HepG2 (cell line): ENCODE measurements around the gene MRPL20. TPM values are rescaled to one million over a fixed set of nuclear protein-coding genes. Genes with fewer than 3 reads are reported as not detected.

ENCODE experiments used
- CBX2 ChIP-seq, 2 experiments: fragments of 200-600 bp in 1 of 2; sonication (generic); formaldehyde crosslinking in 1 of 2; IDR thresholded peaks; 2 replicates each; pipeline versions ENCODE4 v1.7.0 to v1.8.1; 2018 to 2022; ENCODE audit warnings: low read depth in 2 of 2, low read length in 1 of 2, mild to moderate bottlenecking in 1 of 2, missing genetic modification reagents in 1 of 2
- FIP1L1 ChIP-seq: fragments of 200-400 bp; formaldehyde crosslinking; IDR thresholded peaks from 2 replicates; pipeline ENCODE4 v1.6.1; 2018; ENCODE audit warnings: low read depth, mild to moderate bottlenecking, low read length, moderate library complexity, borderline replicate concordance; ENCODE audit not compliant: insufficient read depth
- GFI1 ChIP-seq: sonication (generic); formaldehyde crosslinking; IDR thresholded peaks from 2 replicates; pipeline ENCODE4 v1.5.0; 2020; ENCODE audit warnings: missing genetic modification reagents, mild to moderate bottlenecking, borderline replicate concordance
- NRL ChIP-seq: sonication (generic); formaldehyde crosslinking; IDR thresholded peaks from 2 replicates; pipeline ENCODE4 v1.5.0; 2020; ENCODE audit warnings: missing genetic modification reagents, mild to moderate bottlenecking, moderate library complexity, borderline replicate concordance
- PHF21A ChIP-seq: sonication (generic); formaldehyde crosslinking; IDR thresholded peaks from 2 replicates; pipeline ENCODE4 v1.5.0; 2020; ENCODE audit warnings: mild to moderate bottlenecking, missing genetic modification reagents
- SYNCRIP ChIP-seq: fragments of 200-400 bp; formaldehyde crosslinking; IDR thresholded peaks from 2 replicates; pipeline ENCODE4 v1.6.1; 2018; ENCODE audit warnings: mild to moderate bottlenecking, low read depth, low read length; ENCODE audit not compliant: insufficient read depth
- ZBTB21 ChIP-seq: sonication (generic); formaldehyde crosslinking; IDR thresholded peaks from 2 replicates; pipeline ENCODE4 v1.4.0; 2020; ENCODE audit warnings: missing genetic modification reagents
- ZC3H13 ChIP-seq: sonication (generic); formaldehyde crosslinking; IDR thresholded peaks from 2 replicates; pipeline ENCODE4 v1.8.1; 2023; ENCODE audit warnings: mild to moderate bottlenecking, missing genetic modification reagents, moderate library complexity
- ZFP36 ChIP-seq: fragments of 150-350 bp; IDR thresholded peaks from 2 replicates; pipeline ENCODE4 v1.6.1; 2018; ENCODE audit warnings: borderline replicate concordance, low read length, low read depth; ENCODE audit not compliant: partially characterized antibody
- ZNF24 ChIP-seq: fragments of 450-650 bp; IDR thresholded peaks from 2 replicates; pipeline ENCODE4 v1.6.1; 2017; ENCODE audit warnings: antibody characterized with exemption, mild to moderate bottlenecking
- ZNF296 ChIP-seq: sonication (generic); formaldehyde crosslinking; conservative IDR thresholded peaks from 2 replicates; pipeline ENCODE4 v1.5.0; 2020; ENCODE audit warnings: mild to moderate bottlenecking, missing genetic modification reagents
- ZNF468 ChIP-seq: sonication (generic); formaldehyde crosslinking; IDR thresholded peaks from 2 replicates; pipeline ENCODE4 v1.8.0; 2022; ENCODE audit warnings: mild to moderate bottlenecking, moderate library complexity, missing genetic modification reagents
- ZNF670 ChIP-seq: sonication (generic); formaldehyde crosslinking; IDR thresholded peaks from 2 replicates; pipeline ENCODE4 v1.8.0; 2022; ENCODE audit warnings: mild to moderate bottlenecking, missing genetic modification reagents, borderline replicate concordance
- polyA plus RNA-seq, 8 experiments: library from polyadenylated mRNA; depleted of rRNA in 3 of 8; stranded (reverse) in 7 of 8; unstranded in 1 of 8; fragments of >200 nt; fragmentation: Illumina TruSeq in 4 of 8; extraction: Trizol in 4 of 8; gene quantifications; 2 replicates each; pipeline versions ENCODE4 v1.2.1 to v1.2.3, GENCODE V29; 2011 to 2016; ENCODE audit warnings: low read depth in 4 of 8, missing spikeins in 1 of 8, mixed read lengths in 1 of 8; ENCODE audit not compliant: insufficient read depth in 1 of 8
- total RNA-seq, 5 experiments: library from RNA; depleted of rRNA; stranded (reverse); fragments of >200 nt; fragmentation: Illumina TruSeq; extraction: Trizol; gene quantifications; 2 replicates each; pipeline ENCODE4 v1.2.3, GENCODE V29; 2016; ENCODE audit warnings: low read depth in 1 of 5
- TF ChIP-seq, protein P1 (sequence below): IDR thresholded peaks from 2 replicates; pipeline ENCODE4 v1.6.1; 2016
- TF ChIP-seq, protein P2 (sequence below), 2 experiments: sonication (generic) in 1 of 2; formaldehyde crosslinking in 1 of 2; IDR thresholded peaks; 2 replicates each; pipeline versions ENCODE4 v1.5.1 to v1.6.1; 2011 to 2020; ENCODE audit warnings: borderline replicate concordance in 1 of 2, low read depth in 1 of 2, low read length in 1 of 2, mild to moderate bottlenecking in 1 of 2, missing genetic modification reagents in 1 of 2, moderate library complexity in 1 of 2
- TF ChIP-seq, protein P3 (sequence below): sonication (generic); formaldehyde crosslinking; IDR thresholded peaks from 2 replicates; pipeline ENCODE4 v1.5.0; 2020; ENCODE audit warnings: missing genetic modification reagents
- TF ChIP-seq, protein P4 (sequence below): sonication (generic); formaldehyde crosslinking; IDR thresholded peaks from 2 replicates; pipeline ENCODE4 v1.4.0; 2020; ENCODE audit warnings: mild to moderate bottlenecking, missing genetic modification reagents
- TF ChIP-seq, protein P5 (sequence below): IDR thresholded peaks from 2 replicates; pipeline ENCODE4 v1.6.1; 2016; ENCODE audit warnings: mild to moderate bottlenecking
- TF ChIP-seq, protein P6 (sequence below): sonication (generic); formaldehyde crosslinking; conservative IDR thresholded peaks from 2 replicates; pipeline ENCODE4 v1.8.0; 2022; ENCODE audit warnings: mild to moderate bottlenecking, moderate library complexity, missing genetic modification reagents

MRPL20 gene
- total and polyA plus RNA-seq, 2 of the 13 experiments (the other 11 are each of a cell fraction or from before 2014, with no cell fraction given): 59.2 to 127 TPM

DNA sequence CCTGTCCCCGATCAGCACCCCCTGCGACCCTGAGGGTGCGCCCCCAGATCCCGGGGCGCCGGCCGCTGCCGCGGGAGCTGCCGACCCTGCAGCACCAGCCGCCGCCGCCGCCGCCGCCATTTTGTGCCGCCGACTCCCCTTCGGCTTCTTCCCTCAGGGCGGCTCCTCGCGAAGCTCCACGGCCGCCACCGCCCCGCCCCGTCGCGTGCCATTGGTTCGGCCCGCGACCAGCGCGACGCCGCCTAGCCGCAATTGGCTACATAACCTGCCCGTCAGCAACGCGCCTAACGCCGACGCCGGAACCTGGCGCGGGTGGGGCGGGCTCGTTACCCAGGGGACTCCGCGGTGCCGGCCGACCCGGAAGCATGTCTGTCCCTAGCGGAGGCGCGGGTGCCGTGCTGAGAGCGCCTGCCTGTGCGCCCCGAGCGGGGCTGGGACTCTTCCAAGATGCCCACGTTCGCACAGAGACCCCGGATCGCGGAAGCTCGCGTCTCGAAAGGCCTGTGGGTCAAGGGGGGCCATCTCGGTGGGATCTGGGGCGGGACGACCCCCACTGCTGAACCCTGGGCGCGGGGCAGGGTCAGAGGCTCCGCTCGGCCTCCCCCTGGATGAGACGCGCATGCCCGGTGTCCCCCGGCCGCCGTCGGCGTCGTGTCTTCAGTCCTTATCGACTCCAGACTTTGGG, 7.8 kb downstream of the MRPL20 start, which contains the start of gene CCNL2 (continued):
- TF ChIP-seq, protein P1, sequence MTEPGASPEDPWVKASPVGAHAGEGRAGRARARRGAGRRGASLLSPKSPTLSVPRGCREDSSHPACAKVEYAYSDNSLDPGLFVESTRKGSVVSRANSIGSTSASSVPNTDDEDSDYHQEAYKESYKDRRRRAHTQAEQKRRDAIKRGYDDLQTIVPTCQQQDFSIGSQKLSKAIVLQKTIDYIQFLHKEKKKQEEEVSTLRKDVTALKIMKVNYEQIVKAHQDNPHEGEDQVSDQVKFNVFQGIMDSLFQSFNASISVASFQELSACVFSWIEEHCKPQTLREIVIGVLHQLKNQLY (CRISPR knock-in tag): no peak
- TF ChIP-seq, protein P2, sequence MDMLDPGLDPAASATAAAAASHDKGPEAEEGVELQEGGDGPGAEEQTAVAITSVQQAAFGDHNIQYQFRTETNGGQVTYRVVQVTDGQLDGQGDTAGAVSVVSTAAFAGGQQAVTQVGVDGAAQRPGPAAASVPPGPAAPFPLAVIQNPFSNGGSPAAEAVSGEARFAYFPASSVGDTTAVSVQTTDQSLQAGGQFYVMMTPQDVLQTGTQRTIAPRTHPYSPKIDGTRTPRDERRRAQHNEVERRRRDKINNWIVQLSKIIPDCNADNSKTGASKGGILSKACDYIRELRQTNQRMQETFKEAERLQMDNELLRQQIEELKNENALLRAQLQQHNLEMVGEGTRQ (IDR thresholded peaks at IDR 0.05; ENCODE audit: low read depth, low read length): no peak
- TF ChIP-seq, protein P2 (CRISPR knock-in tag; IDR thresholded peaks at IDR 0.05; ENCODE audit: borderline replicate concordance): no peak
- TF ChIP-seq GFI1 (peak; percentile 35; the same call in 1 of the 2 replicates), PHF21A (no peak), FIP1L1 (no peak), ZNF468 (CRISPR knock-in tag) (no peak), ZNF296 (CRISPR knock-in tag) (no peak), ZC3H13 (CRISPR knock-in tag) (peak; percentile 86), ZNF24 (no peak), ZBTB21 (CRISPR knock-in tag) (no peak), ZNF670 (CRISPR knock-in tag) (peak; percentile 48; the same call in 1 of the 2 replicates), NRL (CRISPR knock-in tag) (no peak; the same call in none of the 2 replicates), CBX2 (IDR thresholded peaks at IDR 0.05; ENCODE audit: low read depth, low read length) (no peak), CBX2 (CRISPR knock-in tag; IDR thresholded peaks at IDR 0.05; ENCODE audit: low read depth) (no peak), SYNCRIP (no peak), ZFP36 (no peak)
- TF ChIP-seq, protein P3, sequence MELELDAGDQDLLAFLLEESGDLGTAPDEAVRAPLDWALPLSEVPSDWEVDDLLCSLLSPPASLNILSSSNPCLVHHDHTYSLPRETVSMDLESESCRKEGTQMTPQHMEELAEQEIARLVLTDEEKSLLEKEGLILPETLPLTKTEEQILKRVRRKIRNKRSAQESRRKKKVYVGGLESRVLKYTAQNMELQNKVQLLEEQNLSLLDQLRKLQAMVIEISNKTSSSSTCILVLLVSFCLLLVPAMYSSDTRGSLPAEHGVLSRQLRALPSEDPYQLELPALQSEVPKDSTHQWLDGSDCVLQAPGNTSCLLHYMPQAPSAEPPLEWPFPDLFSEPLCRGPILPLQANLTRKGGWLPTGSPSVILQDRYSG (CRISPR knock-in tag): no peak; the same call in 1 of the 2 replicates
- TF ChIP-seq, protein P4, sequence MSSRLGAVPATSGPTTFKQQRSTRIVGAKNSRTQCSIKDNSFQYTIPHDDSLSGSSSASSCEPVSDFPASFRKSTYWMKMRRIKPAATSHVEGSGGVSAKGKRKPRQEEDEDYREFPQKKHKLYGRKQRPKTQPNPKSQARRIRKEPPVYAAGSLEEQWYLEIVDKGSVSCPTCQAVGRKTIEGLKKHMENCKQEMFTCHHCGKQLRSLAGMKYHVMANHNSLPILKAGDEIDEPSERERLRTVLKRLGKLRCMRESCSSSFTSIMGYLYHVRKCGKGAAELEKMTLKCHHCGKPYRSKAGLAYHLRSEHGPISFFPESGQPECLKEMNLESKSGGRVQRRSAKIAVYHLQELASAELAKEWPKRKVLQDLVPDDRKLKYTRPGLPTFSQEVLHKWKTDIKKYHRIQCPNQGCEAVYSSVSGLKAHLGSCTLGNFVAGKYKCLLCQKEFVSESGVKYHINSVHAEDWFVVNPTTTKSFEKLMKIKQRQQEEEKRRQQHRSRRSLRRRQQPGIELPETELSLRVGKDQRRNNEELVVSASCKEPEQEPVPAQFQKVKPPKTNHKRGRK (CRISPR knock-in tag): no peak
- TF ChIP-seq, protein P5, sequence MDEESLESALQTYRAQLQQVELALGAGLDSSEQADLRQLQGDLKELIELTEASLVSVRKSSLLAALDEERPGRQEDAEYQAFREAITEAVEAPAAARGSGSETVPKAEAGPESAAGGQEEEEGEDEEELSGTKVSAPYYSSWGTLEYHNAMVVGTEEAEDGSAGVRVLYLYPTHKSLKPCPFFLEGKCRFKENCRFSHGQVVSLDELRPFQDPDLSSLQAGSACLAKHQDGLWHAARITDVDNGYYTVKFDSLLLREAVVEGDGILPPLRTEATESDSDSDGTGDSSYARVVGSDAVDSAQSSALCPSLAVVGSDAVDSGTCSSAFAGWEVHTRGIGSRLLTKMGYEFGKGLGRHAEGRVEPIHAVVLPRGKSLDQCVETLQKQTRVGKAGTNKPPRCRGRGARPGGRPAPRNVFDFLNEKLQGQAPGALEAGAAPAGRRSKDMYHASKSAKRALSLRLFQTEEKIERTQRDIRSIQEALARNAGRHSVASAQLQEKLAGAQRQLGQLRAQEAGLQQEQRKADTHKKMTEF (CRISPR knock-in tag): peak; percentile 72
- TF ChIP-seq, protein P6, sequence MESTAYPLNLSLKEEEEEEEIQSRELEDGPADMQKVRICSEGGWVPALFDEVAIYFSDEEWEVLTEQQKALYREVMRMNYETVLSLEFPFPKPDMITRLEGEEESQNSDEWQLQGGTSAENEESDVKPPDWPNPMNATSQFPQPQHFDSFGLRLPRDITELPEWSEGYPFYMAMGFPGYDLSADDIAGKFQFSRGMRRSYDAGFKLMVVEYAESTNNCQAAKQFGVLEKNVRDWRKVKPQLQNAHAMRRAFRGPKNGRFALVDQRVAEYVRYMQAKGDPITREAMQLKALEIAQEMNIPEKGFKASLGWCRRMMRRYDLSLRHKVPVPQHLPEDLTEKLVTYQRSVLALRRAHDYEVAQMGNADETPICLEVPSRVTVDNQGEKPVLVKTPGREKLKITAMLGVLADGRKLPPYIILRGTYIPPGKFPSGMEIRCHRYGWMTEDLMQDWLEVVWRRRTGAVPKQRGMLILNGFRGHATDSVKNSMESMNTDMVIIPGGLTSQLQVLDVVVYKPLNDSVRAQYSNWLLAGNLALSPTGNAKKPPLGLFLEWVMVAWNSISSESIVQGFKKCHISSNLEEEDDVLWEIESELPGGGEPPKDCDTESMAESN (CRISPR knock-in tag): peak; percentile 83; the same call in 1 of the 2 replicates
